ENCODE data around the gene ACAP1.

Gene ACAP1, protein sequence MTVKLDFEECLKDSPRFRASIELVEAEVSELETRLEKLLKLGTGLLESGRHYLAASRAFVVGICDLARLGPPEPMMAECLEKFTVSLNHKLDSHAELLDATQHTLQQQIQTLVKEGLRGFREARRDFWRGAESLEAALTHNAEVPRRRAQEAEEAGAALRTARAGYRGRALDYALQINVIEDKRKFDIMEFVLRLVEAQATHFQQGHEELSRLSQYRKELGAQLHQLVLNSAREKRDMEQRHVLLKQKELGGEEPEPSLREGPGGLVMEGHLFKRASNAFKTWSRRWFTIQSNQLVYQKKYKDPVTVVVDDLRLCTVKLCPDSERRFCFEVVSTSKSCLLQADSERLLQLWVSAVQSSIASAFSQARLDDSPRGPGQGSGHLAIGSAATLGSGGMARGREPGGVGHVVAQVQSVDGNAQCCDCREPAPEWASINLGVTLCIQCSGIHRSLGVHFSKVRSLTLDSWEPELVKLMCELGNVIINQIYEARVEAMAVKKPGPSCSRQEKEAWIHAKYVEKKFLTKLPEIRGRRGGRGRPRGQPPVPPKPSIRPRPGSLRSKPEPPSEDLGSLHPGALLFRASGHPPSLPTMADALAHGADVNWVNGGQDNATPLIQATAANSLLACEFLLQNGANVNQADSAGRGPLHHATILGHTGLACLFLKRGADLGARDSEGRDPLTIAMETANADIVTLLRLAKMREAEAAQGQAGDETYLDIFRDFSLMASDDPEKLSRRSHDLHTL

GRCh38 chr17:7336240-7337175, at the start of gene ACAP1:
Gene ACAP1 (plus strand): TSS chr17:7336529. CDS start chr17:7336735, 206 bp downstream.
- peak; percentile 85 to 93 for DNase-seq

- no peak for DNase-seq
These were observed 46.9 kb upstream of the ACAP1 start for GRCh38 chr17:7289256-7290032.

DNA sequence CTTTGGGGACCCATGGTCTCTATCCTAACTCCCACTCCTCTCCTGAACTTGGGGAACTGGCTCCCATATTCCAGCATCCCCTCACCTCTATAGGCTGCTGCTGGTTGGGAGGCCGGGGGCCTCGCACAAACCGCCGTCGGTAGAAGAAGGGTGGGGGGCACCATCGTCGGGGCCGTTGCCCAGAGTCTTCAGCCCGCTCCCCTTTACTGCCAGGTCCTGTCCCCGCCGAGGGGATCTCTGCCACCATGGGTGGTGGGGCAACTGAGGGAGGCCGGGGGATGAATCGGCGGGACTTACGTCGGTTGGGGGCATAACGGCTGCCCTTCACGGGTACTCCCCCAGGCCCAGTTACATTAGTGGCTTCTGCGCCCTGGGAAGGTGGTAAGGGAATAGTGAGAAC, 46.2 kb upstream of the ACAP1 start:
- no peak for DNase-seq

- DNase-seq: no peak
These were observed 45.6 kb upstream of the ACAP1 start for GRCh38 chr17:7290685-7291084.

DNA sequence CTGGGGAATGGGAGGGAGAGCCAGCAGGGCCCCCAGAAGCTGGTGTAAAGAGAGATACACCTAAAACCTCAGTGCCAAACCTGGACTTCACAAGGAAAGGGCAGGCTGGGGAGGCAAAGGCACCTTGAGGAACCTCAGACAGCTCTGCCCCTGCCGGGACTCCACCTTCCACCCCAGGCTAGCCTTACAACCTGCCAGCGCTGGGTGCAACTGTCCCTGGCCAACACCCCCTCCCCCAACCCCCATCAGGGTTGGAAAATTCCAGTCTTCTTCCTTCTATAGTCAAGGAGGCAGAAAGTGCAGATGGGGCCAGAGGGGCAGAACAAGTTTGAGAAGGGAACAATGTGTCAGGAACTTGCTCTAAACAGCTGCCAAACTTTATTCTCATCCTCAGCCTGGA, 44.1 kb upstream of the ACAP1 start:
- DNase-seq: no peak

- DNase-seq: no peak
These were observed 43.6 kb upstream of the ACAP1 start for GRCh38 chr17:7292729-7293128.

DNA sequence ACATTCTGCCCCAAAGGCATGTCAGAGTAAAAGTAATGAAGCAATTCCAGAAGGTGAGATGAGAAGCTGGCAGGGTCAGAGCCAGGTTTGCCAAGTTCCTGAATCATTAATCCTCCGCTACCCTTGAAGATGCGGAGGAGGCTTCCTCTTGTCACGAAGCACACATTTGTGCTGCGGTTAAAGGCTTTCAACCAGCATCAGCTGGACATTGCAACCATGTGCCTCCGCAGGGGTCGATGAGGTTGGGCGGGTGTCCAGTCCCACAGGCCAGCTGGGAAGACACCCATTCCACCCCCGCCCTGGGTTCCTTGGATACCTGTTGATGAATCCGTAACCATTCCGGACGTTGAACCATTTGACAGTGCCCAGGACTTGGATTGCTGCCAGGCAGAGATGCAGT, 43.2 kb upstream of the ACAP1 start:
- no peak for DNase-seq

GRCh38 chr17:7293816-7294613, 42.3 kb upstream of the ACAP1 start:
- peak in 1 of 2 donors; percentile 31 for DNase-seq

- DNase-seq: peak; percentile 74 to 83
These were observed 41.6 kb upstream of the ACAP1 start, which contains the start of gene YBX2 for GRCh38 chr17:7294614-7295153. Gene YBX2 (minus strand): TSS chr17:7294639. CDS start chr17:7294500, 139 bp downstream.

DNA sequence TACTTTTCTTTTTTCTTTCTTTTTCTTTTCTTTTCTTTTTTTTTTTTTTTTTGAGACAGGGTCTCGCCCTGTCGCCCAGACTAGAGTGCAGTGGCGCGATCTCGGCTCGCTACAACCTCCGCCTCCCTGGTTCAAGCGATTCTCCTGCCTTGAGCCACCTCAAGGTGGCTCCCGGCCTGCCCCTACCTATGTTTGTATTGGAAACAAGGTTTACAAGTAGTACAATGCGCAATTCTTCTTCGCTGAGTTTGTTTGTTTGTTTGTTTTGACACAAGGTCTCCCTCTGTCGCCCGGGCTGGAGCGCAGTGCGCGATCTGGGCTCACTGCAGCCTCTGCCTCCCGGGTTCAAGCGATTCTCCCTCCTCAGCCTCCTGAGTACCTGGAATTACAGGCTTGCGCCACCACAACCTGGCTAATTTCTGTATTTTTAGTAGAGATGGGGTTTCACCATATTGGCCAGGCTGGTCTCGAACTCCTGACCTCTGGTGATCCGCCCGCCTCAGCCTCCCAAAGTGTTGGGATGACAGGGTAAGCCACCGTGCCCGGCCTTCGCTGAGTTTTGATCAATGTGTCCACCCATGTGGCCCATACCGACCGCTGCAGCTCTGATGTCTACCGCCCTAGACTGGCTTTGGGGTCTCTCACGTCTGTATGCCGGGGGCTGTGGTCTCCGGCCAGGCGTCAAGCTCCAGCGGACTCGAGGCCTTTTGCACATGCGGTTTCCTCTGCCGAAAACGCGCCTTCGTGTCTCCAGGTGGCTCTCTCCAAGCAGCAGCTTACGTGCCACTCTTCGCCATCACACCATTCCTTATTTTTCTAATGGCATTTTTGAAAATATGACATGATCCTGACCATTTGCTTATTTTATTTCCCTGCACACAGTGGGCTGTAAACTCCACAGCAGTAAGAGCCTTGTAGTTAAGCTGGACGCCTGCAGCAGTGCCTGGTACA, 40.8 kb upstream of the ACAP1 start:
- DNase-seq: no peak

GRCh38 chr17:7296189-7296861, 40.0 kb upstream of the ACAP1 start:
- DNase-seq: peak; percentile 76 to 80

DNA sequence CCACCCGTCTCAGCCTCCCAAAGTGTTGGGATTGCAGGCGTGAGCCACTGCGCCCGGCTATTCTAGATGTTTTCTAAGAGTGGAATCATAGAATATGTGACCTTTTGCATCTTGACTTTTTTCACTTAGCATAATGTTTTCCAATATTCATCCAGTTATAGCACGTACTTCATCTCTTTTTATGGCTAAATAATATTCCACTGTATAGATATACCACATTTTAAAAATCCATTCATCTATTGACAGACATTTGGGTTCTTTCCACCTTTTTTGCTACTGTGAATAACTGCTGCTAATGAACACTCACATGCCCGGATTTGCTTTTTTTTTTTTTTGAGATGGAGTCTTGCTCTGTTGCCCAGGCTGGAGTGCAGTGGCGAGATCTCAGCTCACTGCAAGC, 32.1 kb upstream of the ACAP1 start:
- DNase-seq: no peak

GRCh38 chr17:7306911-7307685, 29.2 kb upstream of the ACAP1 start, which contains the start of gene EIF5A:
Gene EIF5A (plus strand): TSS chr17:7307628. CDS start chr17:7309636, 2,008 bp downstream.
- DNase-seq: peak; percentile 100

DNA sequence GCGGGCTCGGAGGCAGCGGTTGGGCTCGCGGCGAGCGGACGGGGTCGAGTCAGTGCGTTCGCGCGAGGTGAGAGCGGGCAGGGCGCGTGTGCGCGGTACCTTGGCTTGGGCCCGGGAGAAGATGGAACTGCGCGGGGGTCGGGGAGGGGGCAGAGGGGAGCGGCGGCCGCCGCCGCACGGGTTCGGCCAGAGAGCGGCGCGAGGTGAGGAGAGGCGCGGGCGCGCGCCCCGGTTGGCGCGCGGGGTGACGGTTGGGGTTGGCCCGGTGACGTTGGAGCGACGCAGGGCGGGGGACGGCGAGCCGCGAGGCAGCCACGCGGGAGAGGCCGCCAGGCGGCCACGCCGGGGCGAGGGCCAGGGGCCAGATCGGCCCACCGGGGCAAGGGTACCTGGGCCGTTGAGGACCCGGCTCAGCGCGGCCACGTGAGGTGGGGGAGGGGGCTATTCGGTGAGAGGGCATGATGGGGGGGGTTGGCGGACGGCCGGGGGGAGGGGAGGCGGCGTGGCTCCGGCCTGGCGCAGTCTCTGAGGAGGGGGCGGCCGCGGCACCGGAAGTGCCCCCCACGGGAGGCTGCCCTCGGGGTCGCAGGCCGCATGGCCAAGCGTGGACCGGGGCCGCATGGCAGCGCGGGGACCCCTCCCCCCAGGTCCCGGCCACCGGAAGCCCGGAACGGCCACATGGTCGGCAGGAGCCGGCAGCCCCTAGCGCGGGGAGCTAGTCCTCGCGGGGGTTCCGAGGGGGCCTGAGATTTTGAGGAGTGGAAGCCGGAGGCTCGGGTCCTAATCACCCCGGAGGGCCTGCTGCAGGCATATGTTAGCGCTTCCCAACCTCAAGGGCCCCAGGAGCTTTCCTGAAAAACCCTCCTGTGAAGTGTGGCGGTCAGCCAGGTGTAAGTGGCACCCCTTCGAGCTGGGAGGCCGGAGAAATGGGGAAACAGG, 28.4 kb upstream of the ACAP1 start:
- DNase-seq: peak; percentile 55 to 60

- DNase-seq: peak; percentile 78 to 84
These were observed 27.5 kb upstream of the ACAP1 start for GRCh38 chr17:7308625-7309433.

GRCh38 chr17:7309628-7310027, 26.7 kb upstream of the ACAP1 start:
- DNase-seq: no peak
